Globus pallidus (tissue), 1 donor: ENCODE data around the gene DMRTC1B.
"Not testable (repeated sequence)": the region's sequence is repeated elsewhere in the genome, so short reads cannot be mapped to it uniquely, and the experiment has no call there.

Experiments
- DNase-seq: peaks from one replicate; pipeline ENCODE4 v3.0.0-alpha.2; 2015; ENCODE audit warnings: low spot score

Gene DMRTC1B

GRCh38 chrX:72776653-72777466 lies at the start of gene DMRTC1B:
TSS of gene DMRTC1B (plus strand) at chrX:72776890. CDS start at chrX:72845136, 68,246 bp downstream.
- DNase-seq = not testable (repeated sequence)

GRCh38 chrX:72727846-72728245 lies 48.8 kb upstream of the DMRTC1B start:
- DNase-seq = no peak

DNA sequence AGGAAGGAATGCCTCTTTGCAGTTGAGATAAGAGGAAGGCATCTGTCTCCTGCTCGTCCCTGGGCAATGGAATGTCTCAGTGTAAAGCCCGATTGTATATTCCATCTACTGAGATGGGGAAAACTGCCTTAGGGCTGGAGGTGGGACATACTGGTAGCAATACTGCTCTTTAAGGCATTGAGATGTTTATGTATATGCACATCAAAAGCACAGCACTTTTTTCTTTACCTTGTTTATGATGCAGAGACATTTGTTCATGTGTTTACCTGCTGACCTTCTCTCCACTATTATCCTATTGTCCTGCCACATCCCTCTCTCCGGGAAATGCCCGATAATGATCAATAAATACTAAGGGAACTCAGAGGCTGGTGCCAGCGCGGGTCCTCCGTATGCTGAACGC lies 43.1 kb upstream of the DMRTC1B start:
- DNase-seq = not testable (repeated sequence)

DNA sequence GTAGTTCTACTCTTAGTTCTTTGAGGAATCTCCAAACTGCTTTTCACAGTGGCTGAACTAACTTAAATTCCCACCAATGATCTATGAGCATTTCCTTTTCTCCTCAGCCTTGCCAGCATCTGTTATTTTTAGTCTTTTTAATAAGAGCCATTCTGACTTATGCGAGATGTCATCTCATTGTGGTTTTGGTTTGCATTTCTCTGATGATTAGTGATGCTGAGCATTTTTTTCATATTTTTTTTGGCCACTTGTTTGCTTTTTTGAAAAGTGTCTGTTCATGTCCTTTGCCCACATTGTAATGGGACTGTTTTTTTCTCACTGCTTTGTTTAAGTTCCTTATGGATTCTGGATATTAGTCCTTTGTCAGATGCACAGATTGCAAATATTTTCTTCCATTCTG lies 41.1 kb upstream of the DMRTC1B start:
- DNase-seq = no peak

- not testable (repeated sequence) for DNase-seq
These were observed 31.1 kb upstream of the DMRTC1B start for GRCh38 chrX:72745546-72745945.

DNA sequence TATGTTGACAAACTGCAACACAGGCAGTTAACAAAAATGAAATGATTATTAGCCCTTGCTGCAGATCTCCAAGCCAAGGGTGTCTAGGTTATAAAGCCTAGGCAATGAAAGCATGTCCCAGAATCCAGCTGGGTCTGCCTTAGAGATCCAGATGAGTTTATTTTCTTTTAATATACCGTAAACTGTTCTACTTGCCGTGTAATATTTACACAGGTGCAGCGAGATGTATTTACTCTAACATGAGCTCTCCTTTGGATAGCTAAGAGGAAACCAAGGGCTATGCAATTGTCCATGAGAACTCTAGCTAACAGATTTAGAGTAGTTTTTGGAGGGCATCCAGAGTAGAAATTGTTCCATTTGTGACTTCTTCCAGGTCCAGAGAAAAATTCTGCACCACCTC lies 28.1 kb upstream of the DMRTC1B start:
- DNase-seq = not testable (repeated sequence)

- DNase-seq = not testable (repeated sequence)
These were observed 16.2 kb upstream of the DMRTC1B start for GRCh38 chrX:72760454-72760853.

DNA sequence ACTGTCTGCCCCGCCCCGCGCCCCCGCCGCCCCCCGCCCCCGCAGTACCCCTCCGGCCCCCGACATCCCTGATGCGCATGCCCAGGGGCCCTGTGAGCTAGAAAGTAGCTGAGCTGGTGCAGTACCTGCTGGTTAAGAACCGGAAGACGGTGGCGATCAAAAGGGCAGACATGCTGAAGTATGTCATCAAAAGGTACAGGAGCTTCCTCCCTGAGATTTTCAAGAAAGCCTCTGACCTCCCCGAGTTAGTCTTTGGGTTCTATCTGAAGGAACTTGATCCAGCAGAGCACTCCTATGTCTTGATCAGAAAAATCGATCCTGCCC lies 739 bp downstream of the DMRTC1B start:
- DNase-seq = not testable (repeated sequence)

- not testable (repeated sequence) for DNase-seq
These were observed 1.5 kb downstream of the DMRTC1B start for GRCh38 chrX:72778146-72778545.

- not testable (repeated sequence) for DNase-seq
These were observed 5.9 kb downstream of the DMRTC1B start, which contains the start of gene FAM236B for GRCh38 chrX:72782560-72782959. TSS of gene FAM236B (minus strand) at chrX:72782660. CDS start at chrX:72782560, 100 bp downstream.

DNA sequence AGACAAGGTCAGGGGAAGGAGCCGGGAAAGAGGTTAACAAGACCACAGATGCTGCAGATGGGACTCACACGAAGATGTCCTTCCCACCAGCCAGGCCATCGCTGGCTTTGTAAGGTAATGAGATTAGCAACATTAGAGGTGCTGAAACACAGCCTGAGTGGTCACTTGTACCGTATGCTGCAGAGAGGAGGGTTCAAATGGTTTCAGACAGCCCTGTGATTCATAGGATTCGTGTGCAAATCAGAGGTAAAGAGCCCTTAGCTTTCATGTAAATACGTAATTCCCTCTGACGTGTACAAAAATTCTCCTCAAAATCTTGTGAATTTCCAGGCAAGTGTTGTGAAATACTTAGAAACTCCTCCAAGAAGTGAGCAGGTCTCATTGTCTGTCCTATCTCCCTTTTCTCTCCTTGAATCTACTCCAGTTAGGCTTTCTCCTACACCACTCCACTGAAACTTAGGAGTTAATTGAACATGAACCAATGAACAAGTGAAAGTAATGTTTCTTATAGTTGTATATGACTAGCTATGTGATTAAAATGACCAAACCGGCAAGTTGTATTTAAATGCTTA lies 6.8 kb downstream of the DMRTC1B start:
- not testable (repeated sequence) for DNase-seq

- DNase-seq = not testable (repeated sequence)
These were observed 7.3 kb downstream of the DMRTC1B start for GRCh38 chrX:72783964-72784363.

DNA sequence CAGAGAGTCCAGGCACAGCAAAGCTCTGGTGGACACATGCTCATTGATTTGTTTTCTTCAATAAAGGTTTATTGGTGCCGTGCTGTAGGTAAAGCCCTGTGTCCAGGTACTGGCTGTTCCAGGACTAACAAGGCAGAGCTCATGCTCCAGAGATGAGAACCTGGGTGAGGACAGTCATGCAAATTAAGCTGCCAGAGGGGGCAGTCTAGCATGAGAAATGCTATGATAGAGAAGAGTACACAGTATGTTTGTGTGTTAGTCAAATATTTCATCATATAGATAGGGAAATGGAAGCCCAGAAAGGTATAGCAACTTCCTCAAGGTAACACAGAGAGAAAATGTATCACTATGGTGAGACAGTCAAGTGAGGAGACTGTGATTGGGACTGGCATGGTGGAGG lies 11.5 kb downstream of the DMRTC1B start:
- DNase-seq = not testable (repeated sequence)

- DNase-seq = not testable (repeated sequence)
These were observed 13.7 kb downstream of the DMRTC1B start for GRCh38 chrX:72790390-72790789.

DNA sequence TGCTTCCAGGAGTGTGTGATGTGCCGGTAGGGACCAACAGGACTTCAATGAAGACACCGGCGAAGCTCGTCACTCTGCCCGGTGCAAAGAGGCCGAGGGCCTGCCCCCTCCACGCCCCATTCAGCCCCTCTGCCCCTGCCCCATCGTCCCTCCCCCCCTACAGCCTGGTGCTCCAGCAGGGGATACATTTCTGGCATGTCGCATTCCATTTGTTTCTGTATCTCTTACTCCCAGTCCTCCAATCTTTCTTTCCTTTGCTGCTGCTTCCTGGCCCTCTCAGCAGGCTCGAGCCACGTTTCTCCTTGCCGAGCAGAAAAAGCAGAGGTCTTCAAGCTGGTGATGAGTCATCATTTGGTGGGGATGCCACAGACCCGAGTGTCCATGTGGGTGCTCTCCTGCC lies 31.4 kb downstream of the DMRTC1B start, which contains the start of gene FAM236D:
Gene FAM236D (minus strand): TSS at position 101 of the 400 bp plus-strand sequence. CDS start 100 bp downstream, at position 1.
- DNase-seq = not testable (repeated sequence)

DNA sequence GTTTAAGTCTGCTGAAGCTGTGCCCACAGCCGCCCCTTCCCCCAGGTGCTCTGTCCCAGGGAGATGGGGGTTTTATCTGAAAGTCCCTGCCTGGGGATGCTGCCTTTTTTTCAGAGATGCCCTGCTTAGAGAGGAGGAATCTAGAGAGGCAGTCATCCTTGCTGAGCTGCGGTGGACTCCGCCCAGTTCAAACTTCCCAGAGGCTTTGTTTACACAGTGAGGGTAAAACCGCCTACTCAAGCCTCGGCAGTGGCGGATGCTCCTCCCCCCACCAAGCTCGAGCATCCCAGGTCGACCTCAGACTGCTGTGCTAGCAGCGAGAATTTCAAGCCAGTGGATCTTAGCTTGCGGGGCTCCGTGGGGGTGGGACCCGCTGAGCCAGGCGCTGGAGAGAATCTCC lies 54.0 kb downstream of the DMRTC1B start:
- DNase-seq = not testable (repeated sequence)

DNA sequence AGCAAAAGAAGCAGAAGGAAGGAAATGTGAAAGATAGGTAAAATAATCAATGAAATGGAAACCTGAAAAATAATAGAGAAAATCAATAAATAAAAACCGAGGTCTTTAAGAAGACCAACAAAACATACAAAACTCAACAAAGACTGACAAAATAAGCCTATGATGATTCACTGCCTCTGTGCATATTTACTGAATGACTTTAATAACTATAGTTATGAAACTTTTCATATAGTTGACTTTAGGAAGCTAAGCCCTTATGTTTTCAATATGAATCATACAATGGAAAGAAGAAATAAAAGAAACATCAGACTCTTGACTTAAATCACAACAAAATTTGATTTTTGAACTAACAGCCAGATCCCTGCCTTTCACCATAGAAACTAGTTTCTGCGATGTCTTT lies 60.8 kb downstream of the DMRTC1B start:
- DNase-seq = not testable (repeated sequence)

GRCh38 chrX:72882898-72883297 lies 106.2 kb downstream of the DMRTC1B start:
- DNase-seq = not testable (repeated sequence)

DNA sequence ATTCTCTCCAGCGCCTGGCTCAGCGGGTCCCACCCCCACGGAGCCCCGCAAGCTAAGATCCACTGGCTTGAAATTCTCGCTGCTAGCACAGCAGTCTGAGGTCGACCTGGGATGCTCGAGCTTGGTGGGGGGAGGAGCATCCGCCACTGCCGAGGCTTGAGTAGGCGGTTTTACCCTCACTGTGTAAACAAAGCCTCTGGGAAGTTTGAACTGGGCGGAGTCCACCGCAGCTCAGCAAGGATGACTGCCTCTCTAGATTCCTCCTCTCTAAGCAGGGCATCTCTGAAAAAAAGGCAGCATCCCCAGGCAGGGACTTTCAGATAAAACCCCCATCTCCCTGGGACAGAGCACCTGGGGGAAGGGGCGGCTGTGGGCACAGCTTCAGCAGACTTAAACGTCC lies 113.0 kb downstream of the DMRTC1B start:
- not testable (repeated sequence) for DNase-seq
